Activated CD4-positive, alpha-beta T cell treated with anti-CD3 and anti-CD28 coated beads for 1 hour (primary cell): ENCODE data around the gene CDYL2.
"Not testable (repeated sequence)": the region's sequence is repeated elsewhere in the genome, so short reads cannot be mapped to it uniquely, and the experiment has no call there.

Source experiments
- DNase-seq: peaks from one replicate; pipeline ENCODE4 v3.0.0-alpha.2; 2020

CDYL2 gene

GRCh38 chr16:80666378-80667250 is 137.8 kb downstream of the CDYL2 start:
- no peak for DNase-seq

GRCh38 chr16:80665356-80665755 is 139.0 kb downstream of the CDYL2 start:
- no peak for DNase-seq

GRCh38 chr16:80664786-80665185 is 139.6 kb downstream of the CDYL2 start:
- no peak for DNase-seq

- no peak for DNase-seq
Measured at GRCh38 chr16:80664226-80664625, 140.2 kb downstream of the CDYL2 start.

GRCh38 chr16:80663078-80663477 is 141.3 kb downstream of the CDYL2 start:
- DNase-seq = no peak

GRCh38 chr16:80659865-80660264 is 144.5 kb downstream of the CDYL2 start:
- DNase-seq = no peak

- DNase-seq = peak; percentile 20
Measured at GRCh38 chr16:80656711-80657150, 147.7 kb downstream of the CDYL2 start.

GRCh38 chr16:80656161-80656560 is 148.2 kb downstream of the CDYL2 start:
- DNase-seq = no peak

GRCh38 chr16:80655751-80656150 is 148.6 kb downstream of the CDYL2 start:
- DNase-seq = no peak

- no peak for DNase-seq
Measured at GRCh38 chr16:80654094-80654862, 150.1 kb downstream of the CDYL2 start.

GRCh38 chr16:80652441-80652840 is 152.0 kb downstream of the CDYL2 start:
- no peak for DNase-seq

GRCh38 chr16:80650281-80650680 is 154.1 kb downstream of the CDYL2 start:
- not testable (repeated sequence) for DNase-seq

- no peak for DNase-seq
Measured at GRCh38 chr16:80640316-80640715, 164.1 kb downstream of the CDYL2 start.

- DNase-seq = no peak
Measured at GRCh38 chr16:80639636-80640035, 164.8 kb downstream of the CDYL2 start.

GRCh38 chr16:80637621-80638020 is 166.8 kb downstream of the CDYL2 start:
- DNase-seq = no peak

GRCh38 chr16:80631581-80631980 is 172.8 kb downstream of the CDYL2 start:
- no peak for DNase-seq

GRCh38 chr16:80628254-80628653 is 176.1 kb downstream of the CDYL2 start:
- DNase-seq = no peak

- DNase-seq = no peak
Measured at GRCh38 chr16:80627108-80627507, 177.3 kb downstream of the CDYL2 start.

- no peak for DNase-seq
Measured at GRCh38 chr16:80623376-80623775, 181.0 kb downstream of the CDYL2 start.

- no peak for DNase-seq
Measured at GRCh38 chr16:80622007-80622406, 182.4 kb downstream of the CDYL2 start.

GRCh38 chr16:80620736-80621605 is 183.4 kb downstream of the CDYL2 start:
- DNase-seq = no peak

GRCh38 chr16:80619824-80620223 is 184.6 kb downstream of the CDYL2 start:
- DNase-seq = no peak
